Skeletal muscle satellite cell (primary cell): ENCODE measurements around the gene TMED8.

ENCODE experiments used
- H3K27me3 ChIP-seq: 2 replicates; pipeline ENCODE4 v1.7.0; 2013; ENCODE audit warnings: low read length; ENCODE audit not compliant: control insufficient read depth, insufficient read depth
- H3K36me3 ChIP-seq: 2 replicates; pipeline ENCODE4 v1.7.0; 2013; ENCODE audit warnings: mild to moderate bottlenecking, control low read depth, low read length; ENCODE audit not compliant: insufficient read depth
- H3K4me1 ChIP-seq: 2 replicates; pipeline ENCODE4 v1.7.0; 2013; ENCODE audit warnings: low read length; ENCODE audit not compliant: control insufficient read depth, insufficient read depth
- H3K4me2 ChIP-seq: 2 replicates; pipeline ENCODE4 v1.7.0; 2013; ENCODE audit warnings: mild to moderate bottlenecking, low read length
- H3K4me3 ChIP-seq: 2 replicates; pipeline ENCODE4 v1.7.0; 2013; ENCODE audit warnings: low read length
- H3K9ac ChIP-seq: 2 replicates; pipeline ENCODE4 v1.7.0; 2013; ENCODE audit warnings: mild to moderate bottlenecking, low read depth, low read length, moderate library complexity
- H3K9me3 ChIP-seq: replicated peaks from 2 replicates; pipeline ENCODE4 v1.7.0; 2013; ENCODE audit warnings: mild to moderate bottlenecking, control low read depth, low read length

The TMED8 gene

DNA sequence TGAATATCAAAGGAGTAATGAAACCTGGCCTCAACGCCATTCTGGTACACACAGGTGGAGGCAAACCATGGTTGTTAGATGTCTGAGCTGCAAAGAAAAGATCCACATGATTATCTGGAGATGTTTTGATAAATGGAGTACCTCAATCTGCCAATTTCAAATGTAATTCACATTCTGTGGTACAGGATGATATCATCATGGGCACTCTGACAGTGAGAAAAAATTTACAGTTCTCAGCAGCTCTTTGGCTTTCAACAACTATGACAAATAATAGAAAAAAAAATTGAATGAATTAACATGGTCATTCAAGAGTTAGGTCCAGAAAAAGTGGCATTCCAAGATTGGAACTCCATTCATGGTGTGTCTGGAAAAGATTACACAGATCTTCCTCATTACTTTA is 17.3 kb downstream of the TMED8 start:
- H3K4me3 ChIP-seq: no peak overlapping the region
- no peaks in the 10 kb centered on the region for H3K36me3 ChIP-seq
- H3K9ac ChIP-seq: no peak overlapping the region
- H3K9me3 ChIP-seq: no peaks in the 10 kb centered on the region
- H3K4me2 ChIP-seq: no peak overlapping the region
- no peaks in the 10 kb centered on the region for H3K27me3 ChIP-seq
- H3K4me1 ChIP-seq: no peaks in the 10 kb centered on the region

DNA sequence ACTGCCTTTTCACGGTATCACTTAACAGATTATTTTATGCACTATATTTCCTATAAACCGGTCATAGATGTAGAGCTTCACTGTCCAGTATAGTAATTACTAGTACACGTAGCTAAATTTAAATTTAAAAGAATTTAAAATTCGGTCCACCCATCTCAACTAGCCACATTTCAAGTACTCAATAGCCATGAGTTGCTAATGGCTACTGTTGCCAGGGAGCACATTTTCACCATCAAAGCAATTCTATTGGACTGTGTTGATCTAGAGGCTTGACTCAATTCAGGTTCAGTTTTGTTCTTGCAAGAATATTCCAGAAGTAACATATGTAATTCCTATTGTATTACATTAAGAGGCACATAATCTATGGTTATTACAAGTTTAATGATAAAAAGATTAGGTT is 20.0 kb downstream of the TMED8 start:
- H3K9ac ChIP-seq: no peak overlapping the region

DNA sequence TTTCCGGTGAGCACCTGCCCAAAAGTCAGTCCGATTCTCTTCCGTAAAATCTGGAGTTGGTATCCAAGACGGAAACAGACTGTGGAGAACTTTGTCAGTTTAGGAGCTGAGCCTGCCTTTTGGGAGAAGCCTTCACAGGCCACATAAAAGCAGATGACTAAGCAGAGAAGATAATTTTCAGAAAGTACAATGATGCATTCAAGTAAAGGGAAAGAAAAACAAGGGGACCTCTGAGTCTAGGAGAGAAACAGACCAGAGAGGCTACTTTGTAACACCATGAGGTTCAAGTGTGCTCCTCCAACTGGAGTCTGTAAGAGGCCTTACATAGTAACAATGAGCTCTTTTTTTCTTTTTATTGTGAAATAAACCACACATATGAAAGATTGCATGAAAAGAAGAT is 21.1 kb downstream of the TMED8 start:
- no peak overlapping the region for H3K4me2 ChIP-seq
- no peak overlapping the region for H3K4me3 ChIP-seq
- no peaks in the 10 kb centered on the region for H3K36me3 ChIP-seq
- H3K4me1 ChIP-seq: no peaks in the 10 kb centered on the region
- no peaks in the 10 kb centered on the region for H3K9me3 ChIP-seq
- no peak overlapping the region for H3K9ac ChIP-seq
- no peaks in the 10 kb centered on the region for H3K27me3 ChIP-seq

More for the DNA sequence above, 20.0 kb downstream of the TMED8 start:
- Histone ChIP-seq H3K9me3 (no peaks in the 10 kb centered on the region), H3K36me3 (no peaks in the 10 kb centered on the region), H3K4me1 (no peaks in the 10 kb centered on the region), H3K4me3 (no peak overlapping the region), H3K27me3 (no peaks in the 10 kb centered on the region), H3K4me2 (no peak overlapping the region)

DNA sequence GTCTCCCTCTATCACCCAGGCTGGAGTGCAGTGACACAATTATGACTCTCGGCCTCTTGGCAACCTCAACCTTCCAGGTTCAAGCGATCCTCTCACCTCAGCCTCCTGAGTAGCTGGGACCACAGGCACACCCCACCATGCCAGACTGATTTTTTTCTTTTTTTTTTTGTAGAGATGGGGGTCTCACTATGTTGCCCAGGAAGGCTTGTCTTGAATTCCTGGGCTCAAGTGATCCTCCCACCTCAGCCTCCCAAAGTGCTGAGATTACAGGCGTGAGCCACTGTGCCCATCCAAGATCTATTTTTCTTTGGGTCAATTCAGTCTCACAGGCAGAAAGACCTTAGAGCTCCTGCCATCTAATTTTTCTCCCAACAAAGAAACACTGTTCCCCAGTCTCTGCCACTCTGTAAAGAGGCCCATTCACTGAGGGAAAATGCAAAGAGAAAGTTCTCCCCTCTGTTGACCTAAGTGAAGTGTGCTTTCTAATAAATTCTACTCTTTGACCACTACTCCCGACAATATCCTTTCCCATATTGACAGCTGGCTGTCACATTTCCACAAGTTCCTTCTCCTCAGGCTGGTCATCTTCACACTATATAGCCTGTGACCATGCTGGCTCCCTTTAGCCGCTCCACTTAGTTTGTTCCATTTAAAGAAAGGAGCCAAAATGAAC is 23.3 kb downstream of the TMED8 start:
- Histone ChIP-seq H3K4me2 (no peak overlapping the region), H3K36me3 (no peaks in the 10 kb centered on the region), H3K4me1 (no peaks in the 10 kb centered on the region), H3K9ac (no peak overlapping the region), H3K27me3 (no peaks in the 10 kb centered on the region), H3K4me3 (no peak overlapping the region), H3K9me3 (no peaks in the 10 kb centered on the region)

DNA sequence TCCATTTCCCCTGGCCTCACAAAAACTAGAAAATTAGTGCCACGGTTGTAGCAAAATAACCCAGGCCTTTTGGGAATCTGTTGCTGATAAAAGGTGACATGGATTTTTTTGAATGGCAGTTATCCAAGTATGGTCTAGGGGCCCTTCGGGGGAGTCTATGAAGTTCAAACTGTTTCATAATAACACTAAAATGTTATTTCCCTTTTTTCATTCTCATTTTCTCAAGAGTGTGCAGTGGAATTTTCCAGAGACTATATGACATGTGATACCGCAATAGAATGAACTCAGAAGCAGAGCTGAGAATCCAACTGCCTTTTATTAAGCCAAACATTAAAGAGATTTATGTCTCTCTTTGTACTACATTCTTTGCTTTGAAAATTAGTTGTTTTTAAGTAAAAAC is 29.1 kb downstream of the TMED8 start:
- Histone ChIP-seq H3K36me3 (no peaks in the 10 kb centered on the region), H3K9ac (no peak overlapping the region), H3K4me3 (no peak overlapping the region), H3K27me3 (no peaks in the 10 kb centered on the region), H3K4me1 (no peaks in the 10 kb centered on the region), H3K9me3 (no peaks in the 10 kb centered on the region), H3K4me2 (no peak overlapping the region)

DNA sequence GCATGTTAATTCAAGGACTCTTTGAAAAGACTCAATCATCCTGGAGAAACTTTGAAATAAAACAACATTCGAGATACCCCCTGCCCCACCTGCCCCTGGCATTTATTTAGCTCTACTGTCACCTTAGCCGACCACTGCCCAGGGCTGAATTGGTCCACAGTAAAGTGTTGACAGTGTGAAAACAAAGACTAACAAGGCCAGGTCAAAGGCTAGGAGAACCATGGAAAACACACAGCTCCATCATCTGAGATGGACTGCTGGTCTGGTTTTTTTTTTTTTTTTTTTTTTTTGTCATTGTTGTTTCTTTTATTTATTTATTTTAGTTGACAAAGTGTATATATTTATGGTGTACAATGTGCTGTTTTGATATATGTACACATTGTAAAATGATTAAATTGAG is 30.4 kb downstream of the TMED8 start:
- no peaks in the 10 kb centered on the region for H3K9me3 ChIP-seq

DNA sequence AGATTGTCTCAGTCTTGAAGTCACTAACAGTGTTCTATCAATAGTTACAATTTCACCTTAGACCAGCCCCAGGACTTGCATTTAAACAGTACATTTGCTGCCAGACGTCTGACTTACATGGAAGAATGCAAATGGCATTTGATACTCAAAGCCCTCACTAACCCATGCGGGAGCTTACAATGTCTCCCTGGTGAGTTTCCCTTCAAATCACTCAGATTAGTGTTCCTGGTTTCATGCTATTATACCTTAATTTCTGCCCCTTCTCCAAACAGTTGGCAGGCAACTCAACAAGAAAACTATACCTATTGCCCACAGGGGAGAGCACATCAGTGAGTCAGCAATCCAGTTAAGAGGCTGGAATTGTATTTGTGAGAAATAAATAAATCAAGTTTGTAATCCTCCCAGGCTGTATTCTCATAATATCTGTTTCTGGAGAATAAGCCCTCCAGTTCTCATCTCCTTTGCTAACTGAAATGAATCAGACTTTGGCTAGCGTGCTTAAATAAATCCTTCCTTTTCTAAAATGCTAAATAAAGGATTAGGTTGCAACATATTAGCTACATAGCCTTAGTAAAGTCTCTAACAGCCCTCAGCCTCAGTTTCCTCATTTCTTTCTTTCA is 32.4 kb downstream of the TMED8 start:
- no peak overlapping the region for H3K4me3 ChIP-seq
- H3K27me3 ChIP-seq: no peaks in the 10 kb centered on the region
- H3K4me1 ChIP-seq: peaks cover 3% of the 10 kb centered on the region
- H3K4me2 ChIP-seq: no peak overlapping the region
- no peak overlapping the region for H3K9ac ChIP-seq
- H3K9me3 ChIP-seq: no peaks in the 10 kb centered on the region
- no peaks in the 10 kb centered on the region for H3K36me3 ChIP-seq

More for the DNA sequence above, 30.4 kb downstream of the TMED8 start:
- Histone ChIP-seq H3K36me3 (no peaks in the 10 kb centered on the region), H3K27me3 (no peaks in the 10 kb centered on the region), H3K4me2 (no peak overlapping the region), H3K4me3 (no peak overlapping the region), H3K4me1 (no peaks in the 10 kb centered on the region), H3K9ac (no peak overlapping the region)

DNA sequence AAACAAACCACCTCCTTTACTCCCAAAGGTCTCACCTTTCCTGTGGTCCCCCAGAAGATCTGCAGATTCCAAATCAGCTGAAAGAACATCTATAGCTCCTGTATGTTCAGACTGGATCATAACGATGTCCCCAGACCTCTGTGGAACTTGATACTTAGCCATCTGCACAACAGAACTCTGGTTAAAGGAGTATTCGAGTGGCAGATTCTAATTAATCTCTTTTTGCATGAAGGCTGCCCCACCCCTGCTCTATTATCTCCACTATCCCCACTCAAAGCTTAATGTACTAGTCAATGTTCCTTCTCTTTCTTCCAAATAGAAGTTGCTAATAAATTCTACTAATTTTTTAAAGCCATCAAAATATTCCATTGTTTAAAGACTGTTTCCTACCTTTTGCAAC is 33.2 kb downstream of the TMED8 start:
- H3K4me3 ChIP-seq: no peak overlapping the region
- H3K4me2 ChIP-seq: no peak overlapping the region
- H3K9ac ChIP-seq: no peak overlapping the region
- no peaks in the 10 kb centered on the region for H3K9me3 ChIP-seq
- H3K27me3 ChIP-seq: no peaks in the 10 kb centered on the region
- H3K36me3 ChIP-seq: no peaks in the 10 kb centered on the region
- peaks cover 8% of the 10 kb centered on the region for H3K4me1 ChIP-seq

DNA sequence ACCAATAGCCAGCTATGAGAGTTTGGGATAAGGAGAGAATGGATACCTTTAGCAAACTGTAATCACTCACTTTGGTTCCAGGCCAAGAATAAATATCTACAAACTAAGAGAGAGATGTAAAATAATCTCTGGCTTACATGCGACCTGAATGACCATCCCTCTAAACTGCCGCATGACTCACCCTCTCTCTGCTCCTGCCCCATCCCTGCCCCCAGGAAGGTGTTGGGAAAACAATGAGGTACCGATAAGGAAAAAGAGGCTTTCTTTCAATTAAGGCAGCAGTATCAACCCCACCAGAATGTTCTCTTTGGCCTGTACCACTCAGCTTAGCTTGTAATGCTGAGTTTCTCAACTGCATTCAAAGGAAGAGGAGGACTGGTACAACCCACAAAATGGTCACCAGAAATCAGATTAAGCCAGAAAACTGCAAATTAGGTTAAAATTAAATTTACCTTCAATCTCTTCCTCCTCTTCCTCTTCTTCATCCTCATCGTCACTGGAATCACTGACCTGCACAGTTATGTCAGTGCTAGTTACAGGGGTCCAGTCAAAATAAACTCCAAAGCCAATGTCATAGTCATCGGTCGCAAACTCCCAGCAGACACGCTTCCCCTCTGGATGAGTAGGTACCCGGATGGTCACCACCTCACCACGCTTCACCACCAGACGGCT is 34.0 kb downstream of the TMED8 start:
- Histone ChIP-seq H3K4me2 (no peak overlapping the region), H3K4me3 (no peak overlapping the region), H3K9ac (no peak overlapping the region), H3K27me3 (no peaks in the 10 kb centered on the region), H3K9me3 (no peaks in the 10 kb centered on the region), H3K36me3 (no peaks in the 10 kb centered on the region), H3K4me1 (peaks cover 8% of the 10 kb centered on the region)

DNA sequence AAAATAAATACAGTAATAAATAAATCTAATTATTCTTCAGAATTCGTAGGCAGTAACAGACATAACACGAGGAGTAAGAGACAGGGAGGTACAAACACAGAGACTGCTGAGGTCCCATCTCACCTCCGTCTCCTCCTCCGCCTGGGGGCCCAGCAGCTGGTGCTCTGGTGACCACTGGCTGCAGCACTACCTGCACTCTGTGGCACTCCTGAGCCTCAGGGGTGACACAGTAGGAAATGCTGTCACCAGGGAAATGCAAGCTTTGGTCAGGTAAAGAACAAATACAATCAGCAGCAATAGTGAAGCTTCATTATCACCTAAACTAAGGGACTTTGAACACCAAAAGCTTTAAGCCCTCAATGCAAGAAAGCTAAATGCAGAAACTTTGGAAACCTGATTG is 36.5 kb downstream of the TMED8 start:
- H3K4me3 ChIP-seq: no peak overlapping the region
- H3K27me3 ChIP-seq: no peaks in the 10 kb centered on the region
- H3K36me3 ChIP-seq: peaks cover 3% of the 10 kb centered on the region
- H3K4me2 ChIP-seq: no peak overlapping the region
- H3K4me1 ChIP-seq: peaks cover 8% of the 10 kb centered on the region
- no peaks in the 10 kb centered on the region for H3K9me3 ChIP-seq
- no peak overlapping the region for H3K9ac ChIP-seq

DNA sequence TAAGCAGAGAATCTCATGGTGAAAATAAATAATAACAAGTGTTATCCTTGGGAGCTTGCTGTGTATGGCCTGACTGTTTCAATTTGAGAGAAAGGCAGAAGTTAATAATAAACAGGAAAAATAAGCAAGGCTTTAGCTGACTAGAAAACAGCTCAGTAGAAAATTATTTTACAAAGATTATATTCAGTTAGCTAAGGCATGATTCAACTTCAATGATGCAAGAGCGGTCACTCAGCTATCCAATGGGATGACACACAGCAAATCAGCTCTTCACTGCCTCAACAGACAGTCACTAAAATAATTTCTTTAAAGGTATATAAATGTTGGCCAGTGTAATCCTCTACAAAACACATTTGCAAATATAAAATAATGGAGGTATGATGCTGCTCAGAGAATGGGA is 37.5 kb downstream of the TMED8 start:
- Histone ChIP-seq H3K9me3 (no peaks in the 10 kb centered on the region), H3K4me2 (no peak overlapping the region), H3K4me3 (no peak overlapping the region), H3K9ac (no peak overlapping the region), H3K27me3 (no peaks in the 10 kb centered on the region), H3K36me3 (peaks cover 3% of the 10 kb centered on the region), H3K4me1 (peaks cover 8% of the 10 kb centered on the region)

DNA sequence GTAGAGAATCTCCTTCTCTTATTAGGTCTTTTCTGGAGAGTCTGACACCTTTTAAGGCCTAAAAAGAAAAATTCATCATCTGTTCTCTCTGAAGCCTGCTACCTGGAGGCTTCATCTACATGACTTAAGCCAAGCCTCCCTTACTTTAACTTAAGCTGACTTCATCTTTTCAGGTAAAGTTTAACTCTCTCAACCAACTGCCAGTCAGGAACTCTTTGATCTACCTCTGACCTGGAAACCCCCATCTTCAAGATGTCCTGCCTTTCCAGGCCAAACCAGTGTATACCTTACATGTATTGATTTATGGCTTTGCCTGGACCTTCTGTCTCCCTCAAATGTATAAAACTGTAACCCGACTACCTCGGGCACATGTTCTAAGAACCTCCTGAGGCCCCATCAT is 38.6 kb downstream of the TMED8 start:
- no peak overlapping the region for H3K9ac ChIP-seq
- H3K9me3 ChIP-seq: no peaks in the 10 kb centered on the region
- H3K4me2 ChIP-seq: no peak overlapping the region
- no peaks in the 10 kb centered on the region for H3K27me3 ChIP-seq
- peaks cover 8% of the 10 kb centered on the region for H3K4me1 ChIP-seq
- H3K4me3 ChIP-seq: no peak overlapping the region
- H3K36me3 ChIP-seq: peaks cover 3% of the 10 kb centered on the region
